ENCODE data around the gene KRT24. TPM values are rescaled to one million over a fixed set of nuclear protein-coding genes. Genes with fewer than 3 reads are reported as not detected.
"Not testable (repeated sequence)": the region's sequence is repeated elsewhere in the genome, so short reads cannot be mapped to it uniquely, and the experiment has no call there.

The KRT24 gene
- total RNA-seq = not detected

- ChIA-PET CTCF (no interaction called here), POLR2A (no interaction called here)
Measured at GRCh38 chr17:40703652-40704051, at the start of gene KRT24. KRT24 (minus strand) TSS chr17:40703752; CDS start chr17:40703693, 59 bp downstream.

GRCh38 chr17:40751065-40751464 is 47.5 kb upstream of the KRT24 start:
- POLR2A ChIA-PET = no interaction called here
- CTCF ChIA-PET = no interaction called here

GRCh38 chr17:40750391-40750790 is 46.8 kb upstream of the KRT24 start:
- POLR2A ChIA-PET = no interaction called here
- CTCF ChIA-PET = no interaction called here

- POLR2A ChIA-PET, CTCF ChIA-PET: not testable (repeated sequence)
Measured at GRCh38 chr17:40748666-40749065, 45.1 kb upstream of the KRT24 start.

GRCh38 chr17:40738553-40738952 is 35.0 kb upstream of the KRT24 start:
- POLR2A ChIA-PET = interaction anchor here (0.6 kb wide), 1 partner anchor 85 kb away, joined by 3 read pairs; no protein-coding TSS in a partner anchor

GRCh38 chr17:40735016-40735415 is 31.5 kb upstream of the KRT24 start:
- ChIA-PET CTCF (no interaction called here), POLR2A (no interaction called here)

More at GRCh38 chr17:40738553-40738952, 35.0 kb upstream of the KRT24 start:
- CTCF ChIA-PET = no interaction called here

- ChIA-PET CTCF (no interaction called here), POLR2A (no interaction called here)
Measured at GRCh38 chr17:40734018-40734417, 30.5 kb upstream of the KRT24 start.

GRCh38 chr17:40730970-40731369 is 27.4 kb upstream of the KRT24 start:
- ChIA-PET CTCF (interaction anchor here (0.6 kb wide), 1 partner anchor 59 kb away, joined by 3 read pairs; no protein-coding TSS in a partner anchor), POLR2A (no interaction called here)

GRCh38 chr17:40727447-40728231 is 24.1 kb upstream of the KRT24 start:
- CTCF ChIA-PET = interaction anchor here (0.7 kb wide), 1 partner anchor 1104 kb away, joined by 4 read pairs; no protein-coding TSS in a partner anchor

GRCh38 chr17:40726919-40727318 is 23.4 kb upstream of the KRT24 start:
- ChIA-PET POLR2A (no interaction called here), CTCF (no interaction called here)

More at GRCh38 chr17:40727447-40728231, 24.1 kb upstream of the KRT24 start:
- POLR2A ChIA-PET = no interaction called here

- ChIA-PET POLR2A (no interaction called here), CTCF (no interaction called here)
Measured at GRCh38 chr17:40724656-40725055, 21.1 kb upstream of the KRT24 start.

- ChIA-PET CTCF (no interaction called here), POLR2A (no interaction called here)
Measured at GRCh38 chr17:40722241-40722640, 18.7 kb upstream of the KRT24 start.

- POLR2A ChIA-PET = no interaction called here
- CTCF ChIA-PET = no interaction called here
Measured at GRCh38 chr17:40720899-40721298, 17.3 kb upstream of the KRT24 start.

GRCh38 chr17:40718930-40719329 is 15.4 kb upstream of the KRT24 start:
- POLR2A ChIA-PET = no interaction called here
- CTCF ChIA-PET = no interaction called here

GRCh38 chr17:40717776-40718175 is 14.2 kb upstream of the KRT24 start:
- POLR2A ChIA-PET = no interaction called here
- CTCF ChIA-PET = no interaction called here

- POLR2A ChIA-PET = no interaction called here
- CTCF ChIA-PET = no interaction called here
Measured at GRCh38 chr17:40714473-40714872, 10.9 kb upstream of the KRT24 start.

GRCh38 chr17:40707745-40708144 is 4.2 kb upstream of the KRT24 start:
- POLR2A ChIA-PET = no interaction called here
- CTCF ChIA-PET = interaction anchor here (0.6 kb wide), 1 partner anchor 29 kb away, joined by 4 read pairs; no protein-coding TSS in a partner anchor

GRCh38 chr17:40705584-40705983 is 2.0 kb upstream of the KRT24 start:
- ChIA-PET POLR2A (no interaction called here), CTCF (no interaction called here)

- ChIA-PET CTCF (no interaction called here), POLR2A (no interaction called here)
Measured at GRCh38 chr17:40702271-40702670, 1.3 kb downstream of the KRT24 start.

- POLR2A ChIA-PET = no interaction called here
- CTCF ChIA-PET = no interaction called here
Measured at GRCh38 chr17:40699853-40700252, 3.7 kb downstream of the KRT24 start.

- ChIA-PET CTCF (no interaction called here), POLR2A (no interaction called here)
Measured at GRCh38 chr17:40699371-40699770, 4.2 kb downstream of the KRT24 start.

- ChIA-PET CTCF (no interaction called here), POLR2A (interaction anchor here (0.6 kb wide), 1 partner anchor 149 kb away, joined by 6 read pairs; no protein-coding TSS in a partner anchor)
Measured at GRCh38 chr17:40697297-40697696, 6.3 kb downstream of the KRT24 start.

Measured in activated CD8-positive, alpha-beta memory T cell treated with anti-CD3 and anti-CD28 coated beads for 36 hours (primary cell).